Measurements from ENCODE around the gene ASTE1. TPM values are rescaled to one million over a fixed set of nuclear protein-coding genes. Genes with fewer than 3 reads are reported as not detected.

ASTE1 gene
- total and polyA plus RNA-seq, 2 of the 8 experiments (the other 6 are each of a cell fraction or from before 2014, with no cell fraction given): 6.4 TPM; not detected in 1

DNA sequence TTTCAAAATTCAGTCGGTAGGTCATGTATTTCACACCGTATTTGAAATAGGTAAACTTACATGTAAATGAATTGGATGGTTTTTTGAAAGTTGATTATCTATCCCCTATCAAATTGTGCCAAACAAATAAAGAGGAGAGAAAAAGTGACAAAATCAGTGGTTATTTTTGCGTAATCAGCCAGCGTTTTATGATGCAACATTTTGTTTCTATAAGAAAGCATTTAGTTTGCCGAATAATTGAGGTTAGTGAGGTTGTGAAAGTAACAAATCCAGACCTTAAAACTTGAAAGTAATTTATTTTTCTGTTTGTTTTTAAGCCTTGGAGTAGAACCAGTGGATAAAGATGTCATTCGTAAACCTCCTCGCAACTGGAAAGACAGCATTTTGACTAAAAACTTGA, 29.3 kb downstream of the ASTE1 start:
- ChIA-PET CTCF (ENCODE audit: partially characterized antibody) (no interaction called here), POLR2A (ENCODE audit: partially characterized antibody) (no interaction called here)
- peaks cover 0 to 2% of the 10 kb centered on the region in 2 experiments for H4K20me1 ChIP-seq (replicated peaks in 1 of 2; ENCODE audit: control insufficient read depth in 1 of 2, insufficient read depth in 2 of 2, low read length in 2 of 2)
- H3K18ac ChIP-seq (ENCODE audit: extremely low read depth, low read length): no peak overlapping the region
- no peak overlapping the region for H3K9ac ChIP-seq (replicated peaks in 1 of 4; ENCODE audit: extremely low read depth in 1 of 4, low read depth in 3 of 4, low read length in 3 of 4)
- no peaks in the 10 kb centered on the region for H3K79me1 ChIP-seq (ENCODE audit: low read depth, low read length)
- no peaks in the 10 kb centered on the region for H3K9me3 ChIP-seq (ENCODE audit: insufficient read depth in 2 of 2, low read depth in 1 of 2, low read length in 1 of 2)
- H2BK20ac ChIP-seq (ENCODE audit: low read length): no peak overlapping the region
- no peaks in the 10 kb centered on the region for H3K79me2 ChIP-seq (ENCODE audit: control insufficient read depth in 1 of 2, insufficient read depth in 2 of 2, low read length in 2 of 2)
- no peak overlapping the region for H2AK5ac ChIP-seq (ENCODE audit: low read depth, low read length)
- no peak overlapping the region for H3K27ac ChIP-seq (ENCODE audit: low read depth, low read length)
- H3K14ac ChIP-seq (ENCODE audit: insufficient read length): no peak overlapping the region
- no peak overlapping the region for H3K23ac ChIP-seq (ENCODE audit: insufficient read length)
- H3K4me1 ChIP-seq (replicated peaks in 1 of 4; ENCODE audit: control insufficient read depth in 3 of 4, insufficient read depth in 4 of 4, low read length in 3 of 4): no peaks in the 10 kb centered on the region
- no peaks in the 10 kb centered on the region for H3K27me3 ChIP-seq (replicated peaks in 1 of 4; ENCODE audit: control insufficient read depth in 3 of 4, extremely low read depth in 1 of 4, insufficient read depth in 3 of 4, low read length in 3 of 4)
- H3K4ac ChIP-seq (replicated peaks; ENCODE audit: insufficient read length, low read depth, low read length): no peak overlapping the region
- no peak overlapping the region for H2BK120ac ChIP-seq (replicated peaks; ENCODE audit: low read depth, low read length)
- H4K91ac ChIP-seq (replicated peaks; ENCODE audit: insufficient read length, low read length): no peak overlapping the region
- H3K4me3 ChIP-seq (ENCODE audit: extremely low read depth in 1 of 4, insufficient read depth in 2 of 4, low read depth in 3 of 4, low read length in 4 of 4): no peak overlapping the region
- FAIRE-seq (no peak), DNase-seq (ENCODE audit: low read depth in 1 of 2, low spot score in 2 of 2) (no peak)
- H2BK5ac ChIP-seq (ENCODE audit: low read depth, low read length): no peak overlapping the region
- no peak overlapping the region for H4K8ac ChIP-seq (ENCODE audit: extremely low read depth, insufficient read depth, low read length)
- H3K36me3 ChIP-seq (ENCODE audit: control insufficient read depth in 2 of 4, insufficient read depth in 4 of 4, low read length in 3 of 4): peaks cover 3 to 42% (median 12%) of the 10 kb centered on the region in 4 experiments; a peak in 6 of 8 replicates
- H2BK12ac ChIP-seq (ENCODE audit: low read depth, low read length): no peak overlapping the region
- no peak for TF ChIP-seq NANOG (IDR thresholded peaks at IDR 0.05; ENCODE audit: insufficient read depth, low read depth, low read length, poor library complexity, severe bottlenecking)
- no peak for TF ChIP-seq EGR1 (IDR thresholded peaks at IDR 0.05; ENCODE audit: borderline replicate concordance, low read depth, low read length)
- TF ChIP-seq CHD1 (IDR thresholded peaks at IDR 0.05; ENCODE audit: low read depth, low read length): no peak
- TF ChIP-seq, protein P1, sequence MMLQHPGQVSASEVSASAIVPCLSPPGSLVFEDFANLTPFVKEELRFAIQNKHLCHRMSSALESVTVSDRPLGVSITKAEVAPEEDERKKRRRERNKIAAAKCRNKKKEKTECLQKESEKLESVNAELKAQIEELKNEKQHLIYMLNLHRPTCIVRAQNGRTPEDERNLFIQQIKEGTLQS (IDR thresholded peaks at IDR 0.05; ENCODE audit: insufficient read depth, low read depth, low read length): no peak
- TF ChIP-seq CTBP2 (IDR thresholded peaks at IDR 0.05; ENCODE audit: borderline replicate concordance, insufficient read depth, insufficient read length, low read length): no peak
- no peak for TF ChIP-seq RBBP5 (IDR thresholded peaks at IDR 0.05; ENCODE audit: borderline replicate concordance, low read depth, low read length)
- no peak for TF ChIP-seq CBX5 (IDR thresholded peaks at IDR 0.05; ENCODE audit: low read depth, low read length)
- TF ChIP-seq BACH1 (IDR thresholded peaks at IDR 0.05; ENCODE audit: low read length): no peak
- H3K56ac ChIP-seq (replicated peaks; ENCODE audit: insufficient read length, low read depth, low read length): no peak overlapping the region
- no peak overlapping the region for H3K4me2 ChIP-seq (ENCODE audit: insufficient read depth in 1 of 2, low read depth in 2 of 2, low read length in 2 of 2)
- H4K5ac ChIP-seq (ENCODE audit: insufficient read length, low read depth, low read length): no peak overlapping the region
- H3K23me2 ChIP-seq (ENCODE audit: low read depth, low read length): no peaks in the 10 kb centered on the region
- H2AFZ ChIP-seq (ENCODE audit: low read length): no peak overlapping the region
- H2BK15ac ChIP-seq (ENCODE audit: low read length): no peak overlapping the region
- 93% methylated on average over 7 of the region's 7 CpGs; no CpG with 5 or more reads in 1 of the 2 experiments for WGBS, 2 experiments (ENCODE audit: extremely low coverage in 1 of 2, insufficient coverage in 1 of 2, insufficient read length in 1 of 2, insufficient replicate concordance in 2 of 2, low coverage in 1 of 2, low lambda C conversion rate in 2 of 2, missing lambda C conversion rate in 1 of 2)
